ENCODE results near the gene BRF1. TPM values are rescaled to one million over a fixed set of nuclear protein-coding genes. Genes with fewer than 3 reads are reported as not detected.

The BRF1 gene
- total and polyA plus RNA-seq, 4 donors: 49.3 to 77.9 (median 62.3) TPM

- peak in 2 of 6 donors; percentile 43 to 53 for DNase-seq (ENCODE audit: low read depth in 4 of 6, low spot score in 6 of 6)
- WGBS (ENCODE audit: insufficient coverage): 2% methylated on average over 116 of the region's 116 CpGs
- peaks cover 12% of the 10 kb centered on the region for H3K27me3 ChIP-seq (ENCODE audit: control insufficient read depth, insufficient read depth, low read length)
- H3K36me3 ChIP-seq (ENCODE audit: control insufficient read depth, insufficient read depth, low read length): peaks cover 45% of the 10 kb centered on the region
- no peaks in the 10 kb centered on the region for H3K9me3 ChIP-seq (ENCODE audit: control insufficient read depth, insufficient read depth, low read length)
- peak overlapping the region; percentile 9 for H3K4me3 ChIP-seq (ENCODE audit: low read depth, low read length)
- no peak overlapping the region for H3K27ac ChIP-seq (ENCODE audit: low read depth, low read length)
- peaks cover 57% of the 10 kb centered on the region for H3K4me1 ChIP-seq (ENCODE audit: control insufficient read depth, insufficient read depth, low read length)
Observed at GRCh38 chr14:105167303-105168092, 133.3 kb downstream of the BRF1 start.

- H3K27me3 ChIP-seq (ENCODE audit: control insufficient read depth, insufficient read depth, low read length): peaks cover 12% of the 10 kb centered on the region
Observed at GRCh38 chr14:105166571-105167302, 134.1 kb downstream of the BRF1 start.

GRCh38 chr14:105165761-105166485 lies 134.9 kb downstream of the BRF1 start:
- H3K36me3 ChIP-seq (ENCODE audit: control insufficient read depth, insufficient read depth, low read length): peaks cover 53% of the 10 kb centered on the region
- DNase-seq (ENCODE audit: low read depth in 4 of 6, low spot score in 6 of 6): no peak
- H3K27me3 ChIP-seq (ENCODE audit: control insufficient read depth, insufficient read depth, low read length): peaks cover 12% of the 10 kb centered on the region
- peaks cover 55% of the 10 kb centered on the region for H3K4me1 ChIP-seq (ENCODE audit: control insufficient read depth, insufficient read depth, low read length)
- no peaks in the 10 kb centered on the region for H3K9me3 ChIP-seq (ENCODE audit: control insufficient read depth, insufficient read depth, low read length)
- H3K27ac ChIP-seq (ENCODE audit: low read depth, low read length): no peak overlapping the region
- 86% methylated on average over 31 of the region's 32 CpGs for WGBS (ENCODE audit: insufficient coverage)
- H3K4me3 ChIP-seq (ENCODE audit: low read depth, low read length): no peak overlapping the region

More at GRCh38 chr14:105166571-105167302, 134.1 kb downstream of the BRF1 start:
- no peak for DNase-seq (ENCODE audit: low read depth in 4 of 6, low spot score in 6 of 6)
- Histone ChIP-seq H3K9me3 (ENCODE audit: control insufficient read depth, insufficient read depth, low read length) (no peaks in the 10 kb centered on the region), H3K4me3 (ENCODE audit: low read depth, low read length) (no peak overlapping the region), H3K27ac (ENCODE audit: low read depth, low read length) (no peak overlapping the region), H3K36me3 (ENCODE audit: control insufficient read depth, insufficient read depth, low read length) (peaks cover 48% of the 10 kb centered on the region), H3K4me1 (ENCODE audit: control insufficient read depth, insufficient read depth, low read length) (peaks cover 60% of the 10 kb centered on the region)
- 60% methylated on average over 22 of the region's 22 CpGs for WGBS (ENCODE audit: insufficient coverage)

- H3K27me3 ChIP-seq (ENCODE audit: control insufficient read depth, insufficient read depth, low read length): peaks cover 12% of the 10 kb centered on the region
- H3K4me1 ChIP-seq (ENCODE audit: control insufficient read depth, insufficient read depth, low read length): peaks cover 48% of the 10 kb centered on the region
- H3K9me3 ChIP-seq (ENCODE audit: control insufficient read depth, insufficient read depth, low read length): no peaks in the 10 kb centered on the region
- no peak overlapping the region for H3K27ac ChIP-seq (ENCODE audit: low read depth, low read length)
- no peak overlapping the region for H3K4me3 ChIP-seq (ENCODE audit: low read depth, low read length)
- H3K36me3 ChIP-seq (ENCODE audit: control insufficient read depth, insufficient read depth, low read length): peaks cover 57% of the 10 kb centered on the region
- WGBS (ENCODE audit: insufficient coverage): 53% methylated on average over 9 of the region's 10 CpGs
- DNase-seq (ENCODE audit: low read depth in 4 of 6, low spot score in 6 of 6): no peak
Observed at GRCh38 chr14:105165134-105165704, 135.6 kb downstream of the BRF1 start.

GRCh38 chr14:105163040-105163742 lies 137.6 kb downstream of the BRF1 start:
- H3K9me3 ChIP-seq (ENCODE audit: control insufficient read depth, insufficient read depth, low read length): no peaks in the 10 kb centered on the region
- DNase-seq (ENCODE audit: low read depth in 4 of 6, low spot score in 6 of 6): no peak
- peaks cover 35% of the 10 kb centered on the region for H3K4me1 ChIP-seq (ENCODE audit: control insufficient read depth, insufficient read depth, low read length)
- peaks cover 4% of the 10 kb centered on the region for H3K27me3 ChIP-seq (ENCODE audit: control insufficient read depth, insufficient read depth, low read length)
- 83% methylated on average over 9 of the region's 18 CpGs for WGBS (ENCODE audit: insufficient coverage)
- no peak overlapping the region for H3K4me3 ChIP-seq (ENCODE audit: low read depth, low read length)
- H3K27ac ChIP-seq (ENCODE audit: low read depth, low read length): no peak overlapping the region
- peaks cover 65% of the 10 kb centered on the region for H3K36me3 ChIP-seq (ENCODE audit: control insufficient read depth, insufficient read depth, low read length)

- 100% methylated on average over 2 of the region's 2 CpGs for WGBS (ENCODE audit: insufficient coverage)
- H3K9me3 ChIP-seq (ENCODE audit: control insufficient read depth, insufficient read depth, low read length): no peaks in the 10 kb centered on the region
- H3K27ac ChIP-seq (ENCODE audit: low read depth, low read length): no peak overlapping the region
- no peak for DNase-seq (ENCODE audit: low read depth in 4 of 6, low spot score in 6 of 6)
- peaks cover 4% of the 10 kb centered on the region for H3K27me3 ChIP-seq (ENCODE audit: control insufficient read depth, insufficient read depth, low read length)
- no peak overlapping the region for H3K4me3 ChIP-seq (ENCODE audit: low read depth, low read length)
- peaks cover 71% of the 10 kb centered on the region for H3K36me3 ChIP-seq (ENCODE audit: control insufficient read depth, insufficient read depth, low read length)
- H3K4me1 ChIP-seq (ENCODE audit: control insufficient read depth, insufficient read depth, low read length): peaks cover 35% of the 10 kb centered on the region
Observed at GRCh38 chr14:105162669-105162979, 138.2 kb downstream of the BRF1 start.

- peak in 2 of 6 donors; percentile 16 to 44 for DNase-seq (ENCODE audit: low read depth in 4 of 6, low spot score in 6 of 6)
- H3K9me3 ChIP-seq (ENCODE audit: control insufficient read depth, insufficient read depth, low read length): no peaks in the 10 kb centered on the region
- peaks cover 3% of the 10 kb centered on the region for H3K27me3 ChIP-seq (ENCODE audit: control insufficient read depth, insufficient read depth, low read length)
- H3K27ac ChIP-seq (ENCODE audit: low read depth, low read length): no peak overlapping the region
- H3K36me3 ChIP-seq (ENCODE audit: control insufficient read depth, insufficient read depth, low read length): peaks cover 74% of the 10 kb centered on the region
- no peak overlapping the region for H3K4me3 ChIP-seq (ENCODE audit: low read depth, low read length)
- 82% methylated on average over 6 of the region's 10 CpGs for WGBS (ENCODE audit: insufficient coverage)
- H3K4me1 ChIP-seq (ENCODE audit: control insufficient read depth, insufficient read depth, low read length): peaks cover 35% of the 10 kb centered on the region
Observed at GRCh38 chr14:105161964-105162668, 138.7 kb downstream of the BRF1 start.

- Histone ChIP-seq H3K36me3 (ENCODE audit: control insufficient read depth, insufficient read depth, low read length) (peaks cover 75% of the 10 kb centered on the region), H3K9me3 (ENCODE audit: control insufficient read depth, insufficient read depth, low read length) (no peaks in the 10 kb centered on the region), H3K27me3 (ENCODE audit: control insufficient read depth, insufficient read depth, low read length) (no peaks in the 10 kb centered on the region), H3K4me3 (ENCODE audit: low read depth, low read length) (no peak overlapping the region), H3K27ac (ENCODE audit: low read depth, low read length) (no peak overlapping the region), H3K4me1 (ENCODE audit: control insufficient read depth, insufficient read depth, low read length) (peaks cover 27% of the 10 kb centered on the region)
- no peak for DNase-seq (ENCODE audit: low read depth in 4 of 6, low spot score in 6 of 6)
- 79% methylated on average over 15 of the region's 15 CpGs for WGBS (ENCODE audit: insufficient coverage)
Observed at GRCh38 chr14:105161309-105161708, 139.5 kb downstream of the BRF1 start.
